ENCODE measurements around the gene EFCAB12.

Gene EFCAB12

DNA sequence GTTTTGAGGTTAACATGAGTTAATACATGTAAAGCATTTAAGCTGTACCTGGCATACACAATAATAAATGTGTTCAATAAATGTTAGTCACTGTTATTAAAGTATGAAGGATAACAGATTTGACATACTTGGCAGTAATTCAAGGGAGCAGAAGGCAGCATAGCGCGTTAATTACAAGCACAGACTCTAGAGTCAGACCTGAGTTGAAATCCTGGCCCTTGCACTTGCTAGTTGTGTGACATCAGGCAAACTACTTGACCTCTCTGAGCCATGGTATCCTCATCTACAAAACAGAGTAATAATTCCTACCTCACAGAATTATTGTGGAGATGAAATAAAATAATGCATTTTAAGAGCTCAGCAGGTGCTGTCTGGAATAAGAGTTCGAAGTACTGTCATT is 17.0 kb upstream of the EFCAB12 start:
- no peaks in the 10 kb centered on the region for H3K9me3 ChIP-seq
- H3K36me3 ChIP-seq, result no peaks in the 10 kb centered on the region
- H3K27me3 ChIP-seq, result no peaks in the 10 kb centered on the region
- TF ChIP-seq, protein P1, sequence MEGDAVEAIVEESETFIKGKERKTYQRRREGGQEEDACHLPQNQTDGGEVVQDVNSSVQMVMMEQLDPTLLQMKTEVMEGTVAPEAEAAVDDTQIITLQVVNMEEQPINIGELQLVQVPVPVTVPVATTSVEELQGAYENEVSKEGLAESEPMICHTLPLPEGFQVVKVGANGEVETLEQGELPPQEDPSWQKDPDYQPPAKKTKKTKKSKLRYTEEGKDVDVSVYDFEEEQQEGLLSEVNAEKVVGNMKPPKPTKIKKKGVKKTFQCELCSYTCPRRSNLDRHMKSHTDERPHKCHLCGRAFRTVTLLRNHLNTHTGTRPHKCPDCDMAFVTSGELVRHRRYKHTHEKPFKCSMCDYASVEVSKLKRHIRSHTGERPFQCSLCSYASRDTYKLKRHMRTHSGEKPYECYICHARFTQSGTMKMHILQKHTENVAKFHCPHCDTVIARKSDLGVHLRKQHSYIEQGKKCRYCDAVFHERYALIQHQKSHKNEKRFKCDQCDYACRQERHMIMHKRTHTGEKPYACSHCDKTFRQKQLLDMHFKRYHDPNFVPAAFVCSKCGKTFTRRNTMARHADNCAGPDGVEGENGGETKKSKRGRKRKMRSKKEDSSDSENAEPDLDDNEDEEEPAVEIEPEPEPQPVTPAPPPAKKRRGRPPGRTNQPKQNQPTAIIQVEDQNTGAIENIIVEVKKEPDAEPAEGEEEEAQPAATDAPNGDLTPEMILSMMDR (IDR thresholded peaks at IDR 0.05), result no peak
- peaks cover 36 to 38% of the 10 kb centered on the region in 2 experiments for H3K4me1 ChIP-seq (ENCODE audit: control insufficient read depth in 1 of 2, insufficient read depth in 1 of 2, low read depth in 1 of 2, low read length in 1 of 2)
- H3K27ac ChIP-seq, result peak overlapping the region; percentile 86
- no peak overlapping the region for H3K4me3 ChIP-seq (ENCODE audit: low read depth in 1 of 2, low read length in 1 of 2)

- Histone ChIP-seq H3K4me1 (ENCODE audit: control insufficient read depth in 1 of 2, insufficient read depth in 1 of 2, low read depth in 1 of 2, low read length in 1 of 2) (peaks cover 51 to 53% of the 10 kb centered on the region in 2 experiments), H3K36me3 (peaks cover 4% of the 10 kb centered on the region), H3K4me3 (ENCODE audit: low read depth in 1 of 2, low read length in 1 of 2) (no peak overlapping the region), H3K27me3 (no peaks in the 10 kb centered on the region), H3K9me3 (no peaks in the 10 kb centered on the region), H3K27ac (peak overlapping the region; percentile 86)
- TF ChIP-seq, protein P1 (IDR thresholded peaks at IDR 0.05), result no peak
Measured at GRCh38 chr3:129442947-129443346, 14.5 kb upstream of the EFCAB12 start.

- no peaks in the 10 kb centered on the region for H3K9me3 ChIP-seq
- H3K4me3 ChIP-seq (ENCODE audit: low read depth in 1 of 2, low read length in 1 of 2), result no peak overlapping the region
- TF ChIP-seq, protein P1 (IDR thresholded peaks at IDR 0.05), result no peak
- no peak overlapping the region for H3K27ac ChIP-seq
- H3K27me3 ChIP-seq, result no peaks in the 10 kb centered on the region
- H3K4me1 ChIP-seq (ENCODE audit: control insufficient read depth in 1 of 2, insufficient read depth in 1 of 2, low read depth in 1 of 2, low read length in 1 of 2), result peaks cover 56 to 58% of the 10 kb centered on the region in 2 experiments
- H3K36me3 ChIP-seq, result peaks cover 9% of the 10 kb centered on the region
Measured at GRCh38 chr3:129442486-129442885, 14.1 kb upstream of the EFCAB12 start.

- Histone ChIP-seq H3K36me3 (peaks cover 16% of the 10 kb centered on the region), H3K4me3 (ENCODE audit: low read depth in 1 of 2, low read length in 1 of 2) (no peak overlapping the region), H3K27ac (peak overlapping the region; percentile 95), H3K27me3 (no peaks in the 10 kb centered on the region), H3K9me3 (no peaks in the 10 kb centered on the region), H3K4me1 (ENCODE audit: control insufficient read depth in 1 of 2, insufficient read depth in 1 of 2, low read depth in 1 of 2, low read length in 1 of 2) (peaks cover 59 to 63% of the 10 kb centered on the region in 2 experiments)
- TF ChIP-seq, protein P1 (IDR thresholded peaks at IDR 0.05), result no peak
Measured at GRCh38 chr3:129441782-129442181, 13.3 kb upstream of the EFCAB12 start.

GRCh38 chr3:129441215-129441614 is 12.8 kb upstream of the EFCAB12 start:
- TF ChIP-seq, protein P1 (IDR thresholded peaks at IDR 0.05), result no peak
- H3K27ac ChIP-seq, result peak overlapping the region; percentile 95
- no peaks in the 10 kb centered on the region for H3K9me3 ChIP-seq
- peaks cover 65 to 69% of the 10 kb centered on the region in 2 experiments for H3K4me1 ChIP-seq (ENCODE audit: control insufficient read depth in 1 of 2, insufficient read depth in 1 of 2, low read depth in 1 of 2, low read length in 1 of 2)
- peaks cover 21% of the 10 kb centered on the region for H3K36me3 ChIP-seq
- H3K27me3 ChIP-seq, result no peaks in the 10 kb centered on the region
- peak overlapping the region; percentile 79 to 87 for H3K4me3 ChIP-seq (ENCODE audit: low read depth in 1 of 2, low read length in 1 of 2)

All from neutrophil (primary cell).